K562 (cell line): ENCODE data around the gene PARD3B. TPM values are rescaled to one million over a fixed set of nuclear protein-coding genes. Genes with fewer than 3 reads are reported as not detected.

Source experiments
- ATAC-seq: fragments of 200-7000 bp; cut with Tn5 transposase; 3 replicates; pipeline ENCODE4 v1.9.1; 2020; ENCODE audit warnings: moderate library complexity
- BruUV-seq: library from RNA; stranded (reverse); fragments of 400-500 nt; replicated peaks from 2 replicates; lab custom pipeline; 2021; lab: Mats Ljungman, UMichigan
- CTCF ChIA-PET: fragments of 300-600 bp; formaldehyde crosslinking; extraction: SDS; loops from one replicate; lab custom pipeline; 2021; ENCODE audit warnings: low intra/inter-chr PET ratio; lab: Yijun Ruan, JAX
- POLR2A ChIA-PET: fragments of 300-600, 350-650 bp; sonication (Branson Sonifier 250); formaldehyde crosslinking; extraction: SDS; loops from one replicate; lab custom pipeline; 2021; ENCODE audit warnings: antibody characterized with exemption, inconsistent platforms; lab: Yijun Ruan, JAX
- DNase-seq, 4 experiments: peaks; one replicate each; pipeline versions ENCODE4 v3.0.0 to v3.0.0-alpha.2; 2011 to 2018; ENCODE audit warnings: low spot score in 3 of 4, mixed read lengths in 3 of 4; ENCODE audit errors: extremely low read depth in 1 of 4
- FAIRE-seq: peaks from 2 replicates; lab custom pipeline; 2011; peaks lifted over from hg19 to GRCh38; lab: Jason Lieb, UNC
- H2AFZ ChIP-seq: 2 replicates; pipeline ENCODE4 v1.6.0; 2011; ENCODE audit warnings: low read depth, low read length, control low read depth, inconsistent platforms
- H3K27ac ChIP-seq: fragments of 200-600 bp; 3 replicates; pipeline ENCODE4 v1.8.0; 2011; ENCODE audit warnings: low read depth, mild to moderate bottlenecking, control low read depth, inconsistent platforms, low read length, moderate library complexity, mixed read lengths; ENCODE audit errors: extremely low read depth
- H3K27me3 ChIP-seq, 2 experiments: fragments of 300-600 bp in 1 of 2; 2 replicates in 1 of 2; 3 replicates in 1 of 2; pipeline versions ENCODE4 v1.6.0 to v1.8.0; 2011; ENCODE audit warnings: inconsistent platforms in 2 of 2, low read length in 2 of 2, mild to moderate bottlenecking in 1 of 2, mixed read lengths in 1 of 2, moderate library complexity in 1 of 2; ENCODE audit not compliant: control insufficient read depth in 2 of 2, insufficient read depth in 2 of 2
- H3K36me3 ChIP-seq: fragments of 300-600 bp; 3 replicates; pipeline ENCODE4 v1.8.0; 2011; ENCODE audit warnings: mild to moderate bottlenecking, low read length, inconsistent platforms; ENCODE audit not compliant: control insufficient read depth, insufficient read depth
- H3K4me1 ChIP-seq, 2 experiments: fragments of 200-600 bp in 1 of 2; replicated peaks in 1 of 2; 2 replicates in 1 of 2; 3 replicates in 1 of 2; pipeline versions ENCODE4 v1.5.1 to v1.8.0; 2011; ENCODE audit warnings: inconsistent platforms in 2 of 2, low read length in 2 of 2, mild to moderate bottlenecking in 1 of 2, mixed read lengths in 1 of 2, moderate library complexity in 1 of 2; ENCODE audit not compliant: control insufficient read depth in 2 of 2, insufficient read depth in 2 of 2
- H3K4me2 ChIP-seq: 2 replicates; pipeline ENCODE4 v1.6.1; 2011; ENCODE audit warnings: low read length, control low read depth, inconsistent platforms, mixed read lengths; ENCODE audit not compliant: insufficient read depth
- H3K4me3 ChIP-seq: fragments of 200-600 bp; sonication (generic), shearing (Covaris generic); 2 replicates; pipeline ENCODE4 v1.5.1; 2016; ENCODE audit warnings: control low read depth, inconsistent platforms
- H3K79me2 ChIP-seq: fragments of 200-600 bp; 3 replicates; pipeline ENCODE4 v1.8.0; 2011; ENCODE audit warnings: low read length, inconsistent platforms; ENCODE audit not compliant: control insufficient read depth, insufficient read depth
- H3K9ac ChIP-seq, 2 experiments: 2 replicates each; pipeline versions ENCODE4 v1.6.0 to v1.6.1; 2011; ENCODE audit warnings: low read depth in 2 of 2, low read length in 2 of 2, control low read depth in 1 of 2, inconsistent platforms in 1 of 2, mild to moderate bottlenecking in 1 of 2, mixed read lengths in 1 of 2; ENCODE audit not compliant: insufficient read depth in 1 of 2
- H3K9me1 ChIP-seq: one replicate; pipeline ENCODE4 v1.6.0; 2011; ENCODE audit warnings: inconsistent platforms, mild to moderate bottlenecking, low read length, moderate library complexity; ENCODE audit not compliant: control insufficient read depth, insufficient read depth
- H3K9me3 ChIP-seq: replicated peaks from 2 replicates; pipeline ENCODE4 v1.5.1; 2011; ENCODE audit warnings: low read depth, low read length, inconsistent platforms; ENCODE audit not compliant: control insufficient read depth, insufficient read depth
- H4K20me1 ChIP-seq: replicated peaks from 2 replicates; pipeline ENCODE4 v1.6.1; 2011; ENCODE audit warnings: low read length, inconsistent platforms, mixed read lengths; ENCODE audit not compliant: control insufficient read depth, insufficient read depth
- ELK1 ChIP-seq: sonication (generic); formaldehyde crosslinking; IDR thresholded peaks from 2 replicates; pipeline ENCODE4 v1.8.1; 2022; ENCODE audit warnings: missing genetic modification reagents
- FOXP4 ChIP-seq: sonication (generic); formaldehyde crosslinking; IDR thresholded peaks from 2 replicates; pipeline ENCODE4 v1.8.0; 2022; ENCODE audit warnings: mild to moderate bottlenecking, missing genetic modification reagents, borderline replicate concordance
- HDAC1 ChIP-seq, 2 experiments: fragments of 450-650 bp; IDR thresholded peaks; 2 replicates each; pipeline ENCODE4 v1.6.1; 2016 to 2017; ENCODE audit warnings: inconsistent platforms in 1 of 2, mild to moderate bottlenecking in 1 of 2, moderate library complexity in 1 of 2
- HDGF ChIP-seq: fragments of 450-650 bp; IDR thresholded peaks from 2 replicates; pipeline ENCODE4 v1.6.1; 2016
- KDM5B ChIP-seq: fragments of 200-600 bp; sonication (generic); IDR thresholded peaks from 2 replicates; pipeline ENCODE4 v1.6.1; 2012; ENCODE audit warnings: low read depth, mild to moderate bottlenecking, moderate library complexity, low read length, control low read depth, inconsistent platforms; ENCODE audit not compliant: insufficient replicate concordance
- PHF8 ChIP-seq: fragments of 200-600 bp; sonication (generic); IDR thresholded peaks from 2 replicates; pipeline ENCODE4 v1.6.1; 2012; ENCODE audit warnings: mixed run types, mild to moderate bottlenecking, inconsistent platforms, low read length, moderate library complexity, borderline replicate concordance
- PTBP1 ChIP-seq: fragments of 200-400 bp; formaldehyde crosslinking; IDR thresholded peaks from 2 replicates; pipeline ENCODE4 v1.6.1; 2017; ENCODE audit warnings: low read depth, low read length
- RAD51 ChIP-seq: fragments of 450-650 bp; IDR thresholded peaks from 2 replicates; pipeline ENCODE4 v1.7.1; 2016; ENCODE audit warnings: low read depth, mild to moderate bottlenecking, borderline replicate concordance
- RBM22 ChIP-seq: fragments of 200-400 bp; formaldehyde crosslinking; IDR thresholded peaks from 2 replicates; pipeline ENCODE4 v1.6.1; 2018; ENCODE audit warnings: low read length, low read depth; ENCODE audit not compliant: poor library complexity, severe bottlenecking
- SIRT6 ChIP-seq: IDR thresholded peaks from one replicate; pipeline ENCODE4 v1.6.1; 2012; ENCODE audit warnings: low read depth, mild to moderate bottlenecking, control low read depth, inconsistent platforms, low read length, moderate library complexity
- SIX5 ChIP-seq, 2 experiments: IDR thresholded peaks; 2 replicates each; pipeline ENCODE4 v1.6.1; 2011; ENCODE audit warnings: low read length in 2 of 2, borderline replicate concordance in 1 of 2, low read depth in 1 of 2, mild to moderate bottlenecking in 1 of 2, moderate library complexity in 1 of 2; ENCODE audit not compliant: insufficient read depth in 1 of 2
- STAT5A ChIP-seq: IDR thresholded peaks from 2 replicates; pipeline ENCODE4 v1.6.1; 2012; ENCODE audit warnings: low read length, inconsistent platforms, borderline replicate concordance
- ZNF561 ChIP-seq: fragments of 450-650 bp; formaldehyde crosslinking; conservative IDR thresholded peaks from 2 replicates; pipeline ENCODE4 v1.4.0; 2020; ENCODE audit warnings: mild to moderate bottlenecking, moderate library complexity
- ZZZ3 ChIP-seq: fragments of 450-650 bp; IDR thresholded peaks from 2 replicates; pipeline ENCODE4 v1.6.1; 2016; ENCODE audit warnings: antibody characterized with exemption, mild to moderate bottlenecking, moderate library complexity
- WGBS: fragments of 100-300 bp; shearing (Covaris generic); methylation state at CpG from one replicate; pipeline ENCODE4 v1.1.6; 2016; ENCODE audit warnings: low coverage, mixed read lengths; ENCODE audit not compliant: insufficient coverage; ENCODE audit errors: missing lambda C conversion rate; 5-methylcytosine and 5-hydroxymethylcytosine counted together
- in situ Hi-C: fragments of 300-500 bp; cut with MboI; formaldehyde crosslinking; loops from 4 replicates; pipeline ENCODE4 v1.15.0; 2018; ENCODE audit warnings: inconsistent platforms, mixed read lengths
- intact Hi-C: fragments of 100-400 bp; cut with micrococcal nuclease; formaldehyde crosslinking; loops from 2 replicates; pipeline ENCODE4 v1.14.2; 2022
- polyA plus RNA-seq, 8 experiments: library from polyadenylated mRNA; depleted of rRNA in 4 of 8; stranded (reverse) in 5 of 8; unstranded in 3 of 8; fragments of >200 nt; fragmentation: Nextera tagmentation in 2 of 8; fragmentation: Illumina TruSeq in 1 of 8; extraction: Ambion mirVana in 2 of 8; extraction: Trizol in 1 of 8; gene quantifications; 2 replicates each; pipeline versions ENCODE4 v1.2.1 to v1.2.3, GENCODE V29; 2011 to 2014; ENCODE audit warnings: inconsistent platforms in 1 of 8, missing spikeins in 1 of 8
- total RNA-seq, 7 experiments: library from RNA; depleted of rRNA in 6 of 7; stranded (reverse); fragments of >200 nt in 6 of 7; fragmentation: Illumina TruSeq in 2 of 7; extraction: Trizol in 2 of 7; gene quantifications; 2 replicates each; pipeline versions ENCODE4 v1.2.1 to v1.2.3, GENCODE V29; 2011 to 2021; ENCODE audit warnings: low replicate concordance in 1 of 7

Gene PARD3B
- total and polyA plus RNA-seq, 9 of the 15 experiments (the other 6 are each of a cell fraction or from before 2014, with no cell fraction given): 0.15 to 3.0 (median 1.1) TPM

- no peak overlapping the region for H3K4me3 ChIP-seq
- H3K36me3 ChIP-seq: no peaks in the 10 kb centered on the region
- no peak for DNase-seq
- no peak overlapping the region for H3K27ac ChIP-seq
- no peaks in the 10 kb centered on the region for H4K20me1 ChIP-seq
- no peaks in the 10 kb centered on the region for H3K4me1 ChIP-seq
- no peak for FAIRE-seq
- WGBS: 3% methylated on average over 6 of the region's 6 CpGs
- TF ChIP-seq ELK1 (CRISPR knock-in tag) (no peak), STAT5A (no peak), SIRT6 (no peak), HDGF (no peak), SIX5 (IDR thresholded peaks at IDR 0.05; ENCODE audit: borderline replicate concordance in 1 of 2, insufficient read depth in 1 of 2, low read depth in 1 of 2, low read length in 2 of 2) (no peak), RBM22 (no peak), RAD51 (no peak), HDAC1 (IDR thresholded peaks at IDR 0.05) (no peak), FOXP4 (CRISPR knock-in tag) (no peak), PHF8 (no peak), ZNF561 (no peak), KDM5B (no peak), ZZZ3 (no peak), PTBP1 (no peak)
- CTCF ChIA-PET: interaction anchor here (0.6 kb wide), 1 partner anchor 206 kb away, joined by 3 read pairs; no protein-coding TSS in a partner anchor
- H3K27me3 ChIP-seq: no peaks in the 10 kb centered on the region
- in situ Hi-C loops (no loop called here), intact Hi-C loops (no loop called here)
- ATAC-seq: no peak
- POLR2A ChIA-PET: no interaction called here
- no peak overlapping the region for H3K4me2 ChIP-seq
- H3K9ac ChIP-seq: no peak overlapping the region
- H3K79me2 ChIP-seq: no peaks in the 10 kb centered on the region
- H3K9me3 ChIP-seq: no peaks in the 10 kb centered on the region
- no peak overlapping the region for H2AFZ ChIP-seq
- H3K9me1 ChIP-seq: no peaks in the 10 kb centered on the region
- no TSS peak for BruUV-seq
These were observed 929.6 kb downstream of the PARD3B start for GRCh38 chr2:205474741-205475415.
